ENCODE results near the gene SECTM1. TPM values are rescaled to one million over a fixed set of nuclear protein-coding genes. Genes with fewer than 3 reads are reported as not detected.

The SECTM1 gene
- total RNA-seq, 1 donor from 2014 or later = 0.27 TPM

- Mint-ChIP-seq H3K27ac (ENCODE audit: unreplicated experiment) (no peak overlapping the region), H3K27me3 (ENCODE audit: low read depth, unreplicated experiment) (peaks cover 38% of the 10 kb centered on the region), H3K9me3 (ENCODE audit: unreplicated experiment) (no peaks in the 10 kb centered on the region), H3K4me3 (ENCODE audit: unreplicated experiment) (no peak overlapping the region), H3K36me3 (ENCODE audit: low read depth, unreplicated experiment) (no peaks in the 10 kb centered on the region), H3K4me1 (ENCODE audit: low read depth, unreplicated experiment) (peaks cover 2% of the 10 kb centered on the region)
- Histone ChIP-seq H3K79me2 (ENCODE audit: insufficient read depth, low read length) (no peaks in the 10 kb centered on the region), H3K9me3 (ENCODE audit: insufficient read depth, low read depth, low read length) (no peaks in the 10 kb centered on the region), H4K20me1 (ENCODE audit: insufficient read depth, low read length) (peaks cover 6% of the 10 kb centered on the region), H3K4me3 (ENCODE audit: insufficient read depth, low read depth, low read length) (no peak overlapping the region), H3K9ac (ENCODE audit: low read length) (no peak overlapping the region), H3K27ac (ENCODE audit: low read depth, low read length) (no peak overlapping the region), H3K36me3 (ENCODE audit: insufficient read depth, low read length) (no peaks in the 10 kb centered on the region), H3K4me2 (ENCODE audit: low read length) (peak overlapping the region; percentile 33), H3K4me1 (ENCODE audit: insufficient read depth, low read length) (peaks cover 23% of the 10 kb centered on the region), H2AFZ (ENCODE audit: low read depth, low read length) (no peak overlapping the region), H3K27me3 (ENCODE audit: insufficient read depth, low read length) (peaks cover 27% of the 10 kb centered on the region)
- no peak for FAIRE-seq
- DNase-seq (ENCODE audit: low read depth) = no peak
- no peak for TF ChIP-seq EZH2 (IDR thresholded peaks at IDR 0.05; ENCODE audit: insufficient read depth, low read length)
- no peak for TF ChIP-seq CTCF (IDR thresholded peaks at IDR 0.05; ENCODE audit: insufficient read depth, low read depth, low read length)
These were observed 3.8 kb downstream of the SECTM1 start for GRCh38 chr17:82329683-82330321.

GRCh38 chr17:82328994-82329507 is 4.5 kb downstream of the SECTM1 start:
- Histone ChIP-seq H3K4me1 (ENCODE audit: insufficient read depth, low read length) (peaks cover 20% of the 10 kb centered on the region), H3K27ac (ENCODE audit: low read depth, low read length) (no peak overlapping the region), H3K79me2 (ENCODE audit: insufficient read depth, low read length) (no peaks in the 10 kb centered on the region), H3K9me3 (ENCODE audit: insufficient read depth, low read depth, low read length) (no peaks in the 10 kb centered on the region), H4K20me1 (ENCODE audit: insufficient read depth, low read length) (peaks cover 6% of the 10 kb centered on the region), H2AFZ (ENCODE audit: low read depth, low read length) (no peak overlapping the region), H3K36me3 (ENCODE audit: insufficient read depth, low read length) (no peaks in the 10 kb centered on the region), H3K4me2 (ENCODE audit: low read length) (no peak overlapping the region), H3K4me3 (ENCODE audit: insufficient read depth, low read depth, low read length) (no peak overlapping the region), H3K27me3 (ENCODE audit: insufficient read depth, low read length) (peaks cover 26% of the 10 kb centered on the region), H3K9ac (ENCODE audit: low read length) (no peak overlapping the region)
- H3K4me3 Mint-ChIP-seq (ENCODE audit: unreplicated experiment) = no peak overlapping the region
- H3K9me3 Mint-ChIP-seq (ENCODE audit: unreplicated experiment) = no peaks in the 10 kb centered on the region
- H3K27ac Mint-ChIP-seq (ENCODE audit: unreplicated experiment) = no peak overlapping the region
- peaks cover 4% of the 10 kb centered on the region for H3K4me1 Mint-ChIP-seq (ENCODE audit: low read depth, unreplicated experiment)
- FAIRE-seq (no peak), DNase-seq (ENCODE audit: low read depth) (no peak)
- H3K36me3 Mint-ChIP-seq (ENCODE audit: low read depth, unreplicated experiment) = no peaks in the 10 kb centered on the region
- H3K27me3 Mint-ChIP-seq (ENCODE audit: low read depth, unreplicated experiment) = peaks cover 39% of the 10 kb centered on the region
- TF ChIP-seq CTCF (IDR thresholded peaks at IDR 0.05; ENCODE audit: insufficient read depth, low read depth, low read length) (no peak), EZH2 (IDR thresholded peaks at IDR 0.05; ENCODE audit: insufficient read depth, low read length) (no peak)
